Epithelial cell of proximal tubule (primary cell): ENCODE measurements around the gene DLG5. TPM values are rescaled to one million over a fixed set of nuclear protein-coding genes. Genes with fewer than 3 reads are reported as not detected.

Source experiments
- DNase-seq: peaks from one replicate; pipeline ENCODE4 v3.0.0-alpha.2; 2011; ENCODE audit warnings: low read depth
- H3K4me3 ChIP-seq: 2 replicates; pipeline ENCODE4 v1.5.1; 2011; ENCODE audit warnings: low read depth, mild to moderate bottlenecking, low read length
- total RNA-seq: library from RNA; depleted of rRNA; stranded (reverse); fragments of >200 nt; gene quantifications from 2 replicates; pipeline ENCODE4 v1.2.3, GENCODE V29; 2015
- TF ChIP-seq, protein P1 (sequence below): conservative IDR thresholded peaks from 2 replicates; pipeline ENCODE4 v1.5.1; 2012; ENCODE audit warnings: low read depth, mild to moderate bottlenecking, low read length

DLG5 gene
- total RNA-seq, 1 donor from 2014 or later, result 23.4 TPM

- H3K4me3 ChIP-seq, result no peak overlapping the region
- DNase-seq, result no peak
- TF ChIP-seq, protein P1, sequence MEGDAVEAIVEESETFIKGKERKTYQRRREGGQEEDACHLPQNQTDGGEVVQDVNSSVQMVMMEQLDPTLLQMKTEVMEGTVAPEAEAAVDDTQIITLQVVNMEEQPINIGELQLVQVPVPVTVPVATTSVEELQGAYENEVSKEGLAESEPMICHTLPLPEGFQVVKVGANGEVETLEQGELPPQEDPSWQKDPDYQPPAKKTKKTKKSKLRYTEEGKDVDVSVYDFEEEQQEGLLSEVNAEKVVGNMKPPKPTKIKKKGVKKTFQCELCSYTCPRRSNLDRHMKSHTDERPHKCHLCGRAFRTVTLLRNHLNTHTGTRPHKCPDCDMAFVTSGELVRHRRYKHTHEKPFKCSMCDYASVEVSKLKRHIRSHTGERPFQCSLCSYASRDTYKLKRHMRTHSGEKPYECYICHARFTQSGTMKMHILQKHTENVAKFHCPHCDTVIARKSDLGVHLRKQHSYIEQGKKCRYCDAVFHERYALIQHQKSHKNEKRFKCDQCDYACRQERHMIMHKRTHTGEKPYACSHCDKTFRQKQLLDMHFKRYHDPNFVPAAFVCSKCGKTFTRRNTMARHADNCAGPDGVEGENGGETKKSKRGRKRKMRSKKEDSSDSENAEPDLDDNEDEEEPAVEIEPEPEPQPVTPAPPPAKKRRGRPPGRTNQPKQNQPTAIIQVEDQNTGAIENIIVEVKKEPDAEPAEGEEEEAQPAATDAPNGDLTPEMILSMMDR, result no peak
Observed at GRCh38 chr10:77906951-77907421, 19.6 kb downstream of the DLG5 start.

GRCh38 chr10:77905781-77906180 lies 20.8 kb downstream of the DLG5 start:
- no peak for DNase-seq
- no peak overlapping the region for H3K4me3 ChIP-seq
- TF ChIP-seq, protein P1, result no peak

DNA sequence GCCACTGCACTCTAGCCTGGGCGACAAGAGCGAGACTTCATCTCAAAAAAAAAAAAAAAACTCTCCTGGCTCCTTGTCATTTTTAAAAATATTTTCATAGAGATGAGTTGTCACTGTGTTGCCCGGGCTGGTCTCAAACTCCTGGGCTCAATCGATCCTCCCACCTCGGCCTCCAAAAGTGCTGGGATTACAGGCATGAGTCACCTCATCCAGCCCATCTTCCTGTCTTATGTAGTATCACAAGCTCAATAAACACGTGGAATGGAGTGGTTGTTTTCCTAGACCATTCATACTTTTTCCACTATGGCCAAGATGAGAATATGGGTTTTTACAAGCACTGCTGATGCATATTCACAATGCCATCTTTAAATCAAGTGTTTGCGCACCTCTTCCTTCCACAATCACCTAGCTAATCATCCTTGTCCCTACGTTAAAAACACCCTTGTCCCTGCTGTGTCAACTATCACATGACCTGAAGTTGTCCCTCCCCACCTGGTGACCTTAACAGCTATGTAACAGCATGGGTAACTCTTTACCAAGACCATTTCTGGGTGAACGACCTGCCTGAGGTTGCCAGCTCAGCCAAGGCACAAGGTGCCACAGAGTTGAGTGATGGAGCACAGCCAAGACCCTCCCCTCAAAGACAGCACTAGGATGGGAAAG lies 21.3 kb downstream of the DLG5 start:
- TF ChIP-seq, protein P1, result no peak
- DNase-seq, result no peak
- H3K4me3 ChIP-seq, result no peak overlapping the region

GRCh38 chr10:77904100-77904840 lies 22.3 kb downstream of the DLG5 start:
- TF ChIP-seq, protein P1, result no peak
- no peak for DNase-seq
- no peak overlapping the region for H3K4me3 ChIP-seq

GRCh38 chr10:77902159-77902558 lies 24.4 kb downstream of the DLG5 start:
- DNase-seq, result no peak
- H3K4me3 ChIP-seq, result no peak overlapping the region
- TF ChIP-seq, protein P1, result no peak

- no peak overlapping the region for H3K4me3 ChIP-seq
- TF ChIP-seq, protein P1, result no peak
- no peak for DNase-seq
Observed at GRCh38 chr10:77901743-77902142, 24.8 kb downstream of the DLG5 start.
